Activated gamma-delta T cell (primary cell): ENCODE results near the gene NCOA3.

ENCODE experiments used
- DNase-seq: peaks from one replicate; lab custom pipeline; 2025; lab: John Stamatoyannopoulos, UW

Gene NCOA3

GRCh38 chr20:47665221-47665991 is 163.7 kb downstream of the NCOA3 start:
- DNase-seq = no peak

DNA sequence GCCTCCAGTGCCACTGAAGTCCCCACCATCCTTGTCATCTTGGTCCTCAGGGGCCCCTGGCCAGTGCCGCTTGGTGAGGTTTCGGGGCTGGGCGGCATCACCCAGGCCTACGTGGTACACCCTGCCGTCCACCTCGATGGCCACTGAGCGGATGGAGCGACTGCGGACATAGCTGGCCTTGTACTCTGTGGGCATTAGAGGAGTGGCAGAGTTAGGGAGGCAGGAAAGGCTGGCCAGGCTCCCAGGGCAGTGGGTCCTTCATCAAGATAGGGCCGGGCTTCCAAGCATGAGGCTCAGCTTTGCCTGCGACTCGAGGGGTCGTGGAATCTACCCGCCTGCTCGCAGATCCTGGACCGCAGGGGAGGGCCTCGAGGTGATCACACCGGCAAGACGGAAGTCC is 164.6 kb downstream of the NCOA3 start:
- DNase-seq = no peak

- DNase-seq = no peak
Measured at GRCh38 chr20:47667086-47667485, 165.4 kb downstream of the NCOA3 start.

GRCh38 chr20:47667531-47668312 is 166.0 kb downstream of the NCOA3 start:
- no peak for DNase-seq

DNA sequence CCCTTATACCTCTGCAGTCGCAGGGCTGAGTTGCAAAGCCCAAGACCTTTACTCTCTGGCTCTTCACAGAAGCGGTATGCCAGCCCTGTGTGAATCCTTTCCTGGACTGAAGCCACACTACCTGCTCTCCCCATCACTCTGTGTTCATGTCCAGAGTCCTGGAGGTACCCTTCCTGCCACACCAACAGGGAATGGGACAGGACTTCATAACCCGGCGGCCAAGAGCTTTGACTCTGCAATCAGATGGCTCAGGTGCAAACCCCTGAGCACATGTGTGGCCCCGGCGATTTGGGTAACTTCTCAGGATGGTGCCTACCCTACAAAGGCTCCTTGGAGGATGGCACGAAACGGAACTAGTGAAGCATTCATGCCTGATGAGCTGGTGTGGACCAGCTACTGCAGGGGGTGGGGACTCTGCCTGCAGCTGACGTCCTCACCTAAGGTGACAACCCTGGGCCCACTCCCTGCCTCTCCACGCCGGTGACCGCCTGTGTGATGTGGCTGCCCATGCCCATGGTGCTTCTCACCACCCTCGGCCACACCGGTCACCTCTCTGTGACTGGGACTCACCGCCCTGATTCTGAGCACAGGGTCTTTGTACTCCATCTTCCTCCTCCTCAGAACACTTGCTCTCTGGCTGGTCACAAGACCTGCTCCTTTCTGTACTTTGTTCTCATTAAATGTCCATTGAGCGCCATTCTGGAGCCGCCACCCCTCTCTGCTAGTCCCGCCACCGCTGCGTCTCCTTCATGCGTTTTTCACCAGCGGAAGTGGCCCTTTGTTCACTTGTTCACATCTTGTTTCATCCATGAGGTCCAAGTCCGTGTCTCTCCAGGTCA is 166.8 kb downstream of the NCOA3 start:
- no peak for DNase-seq

GRCh38 chr20:47669152-47669425 is 167.4 kb downstream of the NCOA3 start:
- no peak for DNase-seq

DNA sequence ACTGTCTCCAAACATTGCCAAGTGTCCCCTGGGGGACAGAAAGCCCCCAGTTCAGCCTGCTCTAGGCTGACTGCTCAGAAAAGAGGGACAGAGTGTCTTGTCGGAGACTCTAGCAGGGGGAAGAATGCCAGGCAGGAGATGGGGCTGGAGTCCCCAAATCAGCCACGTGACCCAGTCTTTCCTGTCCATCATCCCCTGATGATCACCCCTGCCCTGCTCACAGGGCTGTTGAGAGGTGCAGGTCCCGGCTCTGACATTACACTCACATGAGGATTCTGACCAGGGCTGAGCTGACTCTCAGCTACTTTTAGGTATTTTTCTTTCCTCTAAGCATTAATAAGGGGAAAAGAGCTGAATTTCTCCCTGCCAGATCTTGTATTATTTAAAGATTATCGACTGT is 167.8 kb downstream of the NCOA3 start:
- no peak for DNase-seq

DNA sequence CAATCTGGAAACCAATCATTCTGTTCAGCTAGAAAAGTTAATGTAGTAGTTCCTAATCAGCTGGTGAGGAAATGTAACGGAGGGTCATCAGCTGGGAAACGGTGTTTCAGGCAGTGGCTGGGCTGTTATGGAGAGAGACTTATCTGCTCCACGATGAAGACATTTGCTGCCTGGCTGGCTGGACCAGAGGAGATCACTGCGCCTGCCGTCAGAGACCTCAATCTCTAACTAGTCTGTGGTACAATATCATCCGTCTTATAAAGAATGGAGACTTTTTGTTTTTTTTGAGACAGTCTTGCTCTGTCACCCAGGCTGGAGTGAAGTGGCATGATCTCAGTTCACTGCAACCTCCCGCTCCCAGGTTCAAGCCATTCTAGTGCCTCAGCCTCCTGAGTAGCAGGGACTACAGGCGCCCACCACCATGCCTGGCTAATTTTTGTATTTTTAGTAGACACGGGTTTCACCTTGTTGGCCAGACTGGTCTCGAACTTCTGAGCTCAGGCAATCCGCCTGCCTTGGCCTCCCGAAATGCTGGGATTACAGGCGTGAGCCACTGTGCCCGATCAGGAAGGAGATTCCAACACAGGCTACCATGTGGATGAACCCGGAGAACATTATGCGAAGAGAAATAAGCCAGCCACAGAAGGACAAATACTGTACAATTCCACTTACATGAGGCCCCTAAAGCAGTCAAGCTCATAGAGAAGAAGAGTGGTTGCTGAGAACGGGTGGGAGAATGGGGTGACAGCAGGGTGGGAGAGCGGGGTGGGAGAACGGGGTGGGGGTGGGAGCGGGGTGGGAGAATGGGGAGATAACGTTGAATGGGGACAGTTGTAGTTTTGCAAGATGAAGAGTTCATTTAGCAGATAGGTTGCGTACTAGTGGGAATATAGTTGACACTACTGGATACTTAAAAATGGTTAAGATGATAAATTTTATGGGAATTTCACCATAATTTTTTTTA is 168.5 kb downstream of the NCOA3 start:
- no peak for DNase-seq

DNA sequence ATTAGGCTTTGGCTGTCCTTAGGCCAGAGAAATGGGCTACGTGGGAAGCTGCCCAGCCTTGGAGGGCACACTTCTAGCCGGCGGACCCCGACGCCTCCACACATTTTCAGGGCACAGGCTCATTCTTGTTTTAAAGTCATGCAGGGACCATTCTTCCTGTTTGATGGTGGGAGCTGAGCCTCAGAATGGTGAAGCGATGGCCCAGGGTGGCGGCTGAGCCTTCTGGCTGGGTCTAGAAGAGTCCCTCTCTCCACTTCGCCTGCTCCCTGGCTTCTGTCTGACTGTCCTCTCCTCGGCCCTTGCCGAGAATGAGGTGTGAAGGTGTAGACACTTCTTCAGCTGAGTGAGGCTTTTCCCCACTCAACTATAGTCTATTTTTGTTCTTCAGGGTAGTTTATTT is 169.2 kb downstream of the NCOA3 start:
- DNase-seq = no peak

DNA sequence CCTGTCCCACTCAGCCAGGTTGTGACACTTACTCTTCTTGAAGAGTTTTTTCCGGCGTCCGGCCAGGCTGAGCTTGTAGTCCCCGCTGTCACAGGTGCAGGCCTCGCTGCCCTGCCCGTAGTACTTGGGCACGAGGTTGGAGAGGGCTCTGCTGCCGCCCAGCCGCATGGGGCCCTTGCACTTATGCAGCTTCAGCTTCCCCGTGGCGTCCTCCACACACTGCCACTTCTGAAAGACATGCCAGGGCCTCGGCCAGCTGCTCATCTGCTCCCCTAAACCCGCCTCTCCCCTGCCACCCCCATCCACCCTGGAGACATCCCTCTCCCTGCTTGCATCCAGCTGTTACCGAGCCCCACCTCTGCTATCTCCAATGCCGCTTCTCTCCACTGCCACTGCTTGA is 170.5 kb downstream of the NCOA3 start:
- DNase-seq = no peak

GRCh38 chr20:47672886-47673670 is 171.4 kb downstream of the NCOA3 start:
- DNase-seq = no peak

- no peak for DNase-seq
Measured at GRCh38 chr20:47673671-47673955, 171.9 kb downstream of the NCOA3 start.

GRCh38 chr20:47674145-47674544 is 172.5 kb downstream of the NCOA3 start:
- no peak for DNase-seq

DNA sequence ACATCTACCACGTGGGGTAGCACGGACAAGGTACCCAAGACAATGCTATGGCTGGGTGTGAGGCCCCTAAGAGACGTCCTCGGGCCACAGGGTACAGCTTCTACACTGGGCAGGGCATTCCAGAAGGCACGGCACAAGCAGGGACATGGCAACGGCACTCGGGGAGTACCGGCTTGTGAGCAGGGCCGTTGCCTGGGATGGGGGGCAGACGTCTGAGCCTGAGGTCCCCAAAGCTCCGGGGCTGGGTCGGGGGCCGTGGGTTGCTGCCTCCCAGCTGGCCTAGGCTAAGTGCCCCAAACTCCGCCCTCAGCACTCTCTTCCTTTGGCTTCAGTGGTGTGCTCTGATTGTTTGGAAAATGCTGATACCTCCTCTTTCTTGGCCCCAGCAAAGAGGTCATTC is 173.0 kb downstream of the NCOA3 start:
- no peak for DNase-seq

DNA sequence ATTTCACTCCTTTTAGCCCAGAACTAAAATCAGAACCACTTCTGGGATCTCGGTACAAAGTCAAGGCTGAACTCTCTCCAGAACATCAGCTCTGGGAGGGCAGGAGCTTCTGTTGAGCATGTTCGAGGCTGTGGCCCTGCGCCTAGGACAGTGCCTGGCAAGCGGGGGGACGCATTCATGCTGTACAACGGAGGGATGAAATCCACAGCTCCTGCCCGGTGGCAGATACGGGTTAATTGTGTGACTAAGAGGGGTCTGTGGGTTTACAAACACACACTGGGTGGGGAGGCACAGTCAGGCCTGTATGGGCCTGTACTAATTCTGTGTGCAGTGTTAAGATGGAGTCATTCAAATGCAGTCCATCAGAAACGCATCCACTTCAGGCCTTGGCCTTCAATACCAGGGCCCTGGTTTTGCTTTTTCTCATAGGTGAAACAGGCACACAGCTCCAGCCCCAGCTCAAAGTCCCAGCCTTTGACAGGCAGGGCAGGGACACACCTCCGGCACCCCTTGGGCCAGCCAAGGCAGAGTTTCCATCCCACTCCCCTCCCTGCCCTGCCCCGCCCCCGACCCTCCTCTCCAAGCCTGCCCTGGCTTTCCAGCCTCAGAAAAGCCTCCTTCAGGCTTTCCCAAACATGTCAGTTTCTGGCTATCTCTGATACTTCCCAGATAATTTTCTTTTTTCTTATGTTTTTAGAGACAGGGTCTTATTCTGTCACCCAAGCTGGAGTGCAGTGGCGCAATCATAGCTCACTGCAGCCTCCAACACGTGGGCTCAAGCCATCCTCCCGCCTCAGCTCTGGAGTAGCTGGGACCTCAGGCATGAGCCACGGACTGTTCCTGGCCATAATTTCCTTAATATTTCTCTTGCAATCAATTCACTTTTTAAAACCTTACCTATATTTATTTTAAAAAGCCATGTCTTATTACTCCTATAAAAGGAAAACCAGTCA is 173.8 kb downstream of the NCOA3 start:
- no peak for DNase-seq

DNA sequence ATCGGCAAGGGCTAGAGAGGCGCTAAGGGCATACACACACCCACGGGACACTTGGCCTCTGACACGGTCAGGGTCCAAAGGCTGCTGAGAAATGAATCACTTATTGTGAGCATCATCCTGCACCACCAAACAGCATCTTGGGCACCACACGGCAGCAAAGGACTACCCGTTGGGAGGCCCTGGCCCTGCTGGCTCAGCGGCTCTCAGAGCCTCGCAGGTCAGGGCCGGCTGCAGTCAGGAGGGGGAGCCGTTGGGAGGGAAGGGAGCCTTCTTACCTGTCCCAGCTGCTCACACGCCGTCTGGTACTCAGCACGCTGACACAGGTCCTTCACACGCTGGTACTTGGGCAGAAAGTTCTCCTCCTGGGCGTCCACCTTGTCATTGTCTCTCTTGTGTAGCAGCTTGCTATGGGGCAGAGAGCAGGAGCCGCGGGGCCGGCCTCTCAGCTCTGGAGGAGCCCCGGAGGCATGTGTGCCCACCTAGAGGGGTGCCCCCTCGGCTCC is 174.6 kb downstream of the NCOA3 start:
- no peak for DNase-seq

GRCh38 chr20:47676912-47677634 is 175.4 kb downstream of the NCOA3 start:
- DNase-seq = no peak

DNA sequence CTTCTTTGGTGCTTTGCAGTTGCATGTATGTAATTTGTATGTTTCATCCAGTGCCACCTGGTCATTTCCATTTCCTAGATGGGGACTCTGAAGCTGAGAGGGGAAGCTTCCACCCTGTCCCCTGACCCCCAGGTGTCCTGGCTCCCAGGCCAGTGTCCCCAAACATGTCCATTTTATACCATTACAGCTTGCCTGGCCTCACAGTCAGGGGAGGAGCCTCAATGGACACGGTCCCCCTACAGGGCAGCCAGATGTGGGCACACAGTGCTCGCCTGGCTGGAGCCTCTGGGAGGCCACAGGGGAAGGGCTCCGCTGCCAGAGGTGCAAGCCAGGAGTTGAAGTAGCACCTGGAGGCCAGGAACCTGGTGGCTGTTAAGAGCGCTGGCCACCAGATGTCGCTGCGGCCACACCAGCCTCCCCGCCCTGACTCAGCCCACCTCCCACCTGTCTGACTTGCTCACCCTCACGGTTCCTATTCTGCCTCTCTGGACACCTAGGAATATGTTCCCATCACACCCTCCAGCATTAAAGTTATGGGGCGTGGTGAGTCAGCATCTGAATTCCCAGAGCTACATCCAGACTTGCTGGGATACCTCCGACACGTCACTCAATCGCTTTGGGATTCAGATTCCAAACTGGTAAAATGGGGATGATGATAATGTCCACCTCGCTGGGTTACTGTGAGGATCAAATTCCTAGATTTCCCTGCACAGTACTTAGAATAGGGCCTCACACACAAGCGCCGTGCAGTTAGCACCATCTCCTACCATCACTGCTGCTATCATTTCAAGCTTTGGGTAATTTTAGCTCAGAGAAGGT is 176.2 kb downstream of the NCOA3 start:
- DNase-seq = no peak
